Activated CD8-positive, alpha-beta memory T cell treated with anti-CD3 and anti-CD28 coated beads for 1 hour (primary cell): ENCODE data around the gene TNNI2.

ENCODE experiments used
- DNase-seq, 2 donors: peaks; one replicate each; pipeline ENCODE4 v3.0.0-alpha.2; 2020; ENCODE audit warnings: low read depth in 1 of 2; ENCODE audit errors: extremely low read depth in 1 of 2

The TNNI2 gene

GRCh38 chr11:1844221-1845094, 5.7 kb downstream of the TNNI2 start:
- no peak for DNase-seq

- DNase-seq: no peak
Measured at GRCh38 chr11:1845095-1845429, 6.3 kb downstream of the TNNI2 start.

GRCh38 chr11:1845561-1846452, 7.0 kb downstream of the TNNI2 start:
- DNase-seq: no peak

- DNase-seq: no peak
Measured at GRCh38 chr11:1846453-1846932, 7.7 kb downstream of the TNNI2 start.

- DNase-seq: no peak
Measured at GRCh38 chr11:1847006-1847735, 8.4 kb downstream of the TNNI2 start.

GRCh38 chr11:1847926-1848639, 9.3 kb downstream of the TNNI2 start:
- no peak for DNase-seq

- DNase-seq: no peak
Measured at GRCh38 chr11:1848640-1849430, 10.1 kb downstream of the TNNI2 start.

- DNase-seq: no peak
Measured at GRCh38 chr11:1851468-1852180, 12.8 kb downstream of the TNNI2 start.

GRCh38 chr11:1852271-1852876, 13.6 kb downstream of the TNNI2 start:
- no peak for DNase-seq

GRCh38 chr11:1852877-1853276, 14.1 kb downstream of the TNNI2 start, which contains the start of gene LSP1:
LSP1 (plus strand) TSS chr11:1853084; CDS start chr11:1853145, 61 bp downstream.
- peak; percentile 50 to 55 for DNase-seq

- DNase-seq: no peak
Measured at GRCh38 chr11:1853376-1854131, 14.8 kb downstream of the TNNI2 start.

GRCh38 chr11:1854132-1854948, 15.6 kb downstream of the TNNI2 start:
- no peak for DNase-seq

GRCh38 chr11:1854949-1855885, 16.4 kb downstream of the TNNI2 start:
- no peak for DNase-seq

GRCh38 chr11:1855886-1856265, 17.1 kb downstream of the TNNI2 start:
- DNase-seq: no peak

- DNase-seq: no peak
Measured at GRCh38 chr11:1856306-1857005, 17.7 kb downstream of the TNNI2 start.
